ENCODE measurements around the gene GIMAP7.
"Not testable (repeated sequence)": the region's sequence is repeated elsewhere in the genome, so short reads cannot be mapped to it uniquely, and the experiment has no call there.

The GIMAP7 gene

DNA sequence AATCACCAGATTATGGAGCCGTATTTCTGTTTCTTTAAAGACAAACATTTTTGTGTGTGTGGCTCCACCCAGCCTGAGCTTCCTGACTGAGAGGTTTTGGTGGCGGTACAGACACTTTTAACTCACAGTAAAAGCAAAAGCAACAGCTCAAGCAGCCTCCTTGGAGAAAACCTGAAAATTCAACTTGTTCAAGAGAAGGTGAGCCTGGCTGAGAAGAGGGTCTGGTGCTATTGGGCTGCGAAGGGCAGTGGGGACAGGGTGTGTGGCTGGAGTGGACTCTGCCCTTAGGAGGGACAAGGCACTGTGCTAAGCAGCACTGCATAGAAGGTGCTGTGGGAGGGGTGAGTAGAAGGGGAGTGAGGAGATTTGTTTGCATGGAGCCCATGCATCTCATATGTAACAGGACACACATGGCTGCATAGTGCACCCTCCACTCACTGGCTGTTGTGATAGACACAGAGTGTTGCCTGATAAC lies at the start of gene GIMAP7:
TSS of gene GIMAP7 (plus strand) at position 125 of the 475 bp plus-strand sequence. CDS start 5,103 bp downstream, outside the sequence.
- peak; percentile 72 to 75 for DNase-seq

GRCh38 chr7:150464962-150465361 lies 49.7 kb upstream of the GIMAP7 start:
- no peak for DNase-seq

DNA sequence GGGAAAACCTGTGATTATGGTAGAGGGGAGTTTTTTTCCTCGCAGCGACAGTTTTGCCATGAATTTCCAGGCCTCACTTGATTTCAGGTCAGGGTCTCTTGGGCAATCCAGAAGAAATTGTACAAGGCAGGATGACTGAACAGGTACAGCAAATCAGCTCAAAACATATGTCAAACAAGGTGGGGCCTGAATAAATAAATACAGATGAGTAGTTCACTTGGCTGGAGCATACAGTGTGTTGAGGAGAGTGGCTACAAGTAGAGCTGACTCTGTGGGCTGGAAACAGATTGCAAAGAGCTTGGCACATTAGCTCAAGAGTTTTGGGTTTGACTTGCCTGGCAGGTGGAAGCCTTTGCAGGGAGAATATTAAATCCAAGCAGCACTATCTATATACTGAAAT lies 49.3 kb upstream of the GIMAP7 start:
- no peak for DNase-seq

DNA sequence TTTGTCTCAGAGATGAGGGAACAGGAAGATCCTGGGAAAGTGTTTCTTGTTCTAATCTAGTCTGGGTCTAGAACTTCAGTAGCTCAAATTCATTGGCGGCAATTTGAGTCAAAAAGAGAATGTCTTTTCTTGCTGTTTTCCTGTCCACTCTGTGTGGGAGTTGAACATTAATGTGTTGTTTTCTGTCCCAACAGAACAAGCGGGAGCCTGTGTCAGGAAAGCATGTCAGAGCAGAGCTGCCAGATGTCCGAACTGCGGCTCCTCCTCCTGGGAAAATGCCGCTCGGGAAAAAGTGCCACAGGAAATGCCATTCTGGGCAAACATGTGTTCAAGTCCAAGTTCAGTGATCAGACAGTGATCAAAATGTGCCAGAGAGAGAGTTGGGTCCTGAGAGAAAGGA lies 48.2 kb upstream of the GIMAP7 start:
- DNase-seq: no peak

DNA sequence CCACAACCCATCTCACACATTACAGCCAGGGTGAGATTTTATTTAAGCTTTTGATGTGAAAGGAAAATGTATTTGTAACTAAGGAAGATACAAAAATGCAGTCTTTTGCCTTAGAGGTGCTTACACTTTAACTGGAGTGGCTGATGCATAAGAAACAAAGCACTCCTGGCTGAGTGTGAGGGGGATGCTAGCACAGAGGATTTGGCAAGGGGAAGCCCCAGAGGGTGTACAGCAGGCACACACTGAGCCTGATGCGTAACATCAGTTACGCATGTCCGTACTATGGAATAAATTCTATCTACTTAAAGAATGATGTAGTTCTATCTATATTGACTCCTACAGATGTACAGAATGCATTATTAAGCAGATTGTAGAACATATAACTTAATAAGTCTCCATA lies 46.4 kb upstream of the GIMAP7 start:
- DNase-seq: no peak

DNA sequence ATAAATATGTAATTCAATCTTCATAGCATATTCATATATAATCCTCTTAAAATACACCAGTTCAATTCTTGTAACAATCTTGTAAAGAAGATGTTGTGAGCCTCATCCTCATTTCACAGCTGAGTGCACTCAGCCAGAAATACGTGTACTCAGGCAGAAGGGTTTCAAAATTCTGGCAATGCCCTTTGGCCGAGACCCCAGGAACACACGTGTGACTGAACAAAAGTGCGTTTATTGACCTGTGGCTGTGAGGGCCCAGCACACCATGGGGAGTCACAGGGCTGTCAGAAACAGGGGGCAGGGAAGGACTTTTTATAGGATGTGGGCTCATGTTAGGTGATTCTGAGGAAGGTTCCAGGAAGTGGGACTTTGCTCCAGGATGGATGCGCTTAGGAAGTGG lies 42.8 kb upstream of the GIMAP7 start:
- DNase-seq: no peak

GRCh38 chr7:150473902-150474301 lies 40.8 kb upstream of the GIMAP7 start:
- no peak for DNase-seq

DNA sequence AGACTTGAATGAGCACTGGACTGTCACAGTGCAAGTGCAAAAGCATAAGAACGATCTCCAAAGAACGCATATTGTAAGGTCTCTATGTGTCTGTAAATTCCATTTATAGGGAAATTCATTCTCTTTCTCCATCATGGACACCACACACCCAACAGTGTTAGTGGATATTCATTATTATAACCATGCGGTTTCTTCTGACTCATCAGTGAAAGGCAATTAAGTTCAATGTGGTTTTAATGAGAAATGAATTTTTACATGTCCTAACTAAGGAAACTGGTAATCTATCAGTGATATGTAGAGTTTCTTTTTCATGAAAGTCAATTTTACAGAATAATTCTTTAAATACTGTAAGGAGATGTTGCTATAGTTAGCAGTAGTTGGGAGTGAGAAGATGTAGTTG lies 38.4 kb upstream of the GIMAP7 start:
- DNase-seq: no peak

- DNase-seq: peak in 1 of 2 experiments; percentile 37
Measured at GRCh38 chr7:150476819-150477631, 37.6 kb upstream of the GIMAP7 start.

- DNase-seq: no peak
Measured at GRCh38 chr7:150479023-150479716, 35.5 kb upstream of the GIMAP7 start.

DNA sequence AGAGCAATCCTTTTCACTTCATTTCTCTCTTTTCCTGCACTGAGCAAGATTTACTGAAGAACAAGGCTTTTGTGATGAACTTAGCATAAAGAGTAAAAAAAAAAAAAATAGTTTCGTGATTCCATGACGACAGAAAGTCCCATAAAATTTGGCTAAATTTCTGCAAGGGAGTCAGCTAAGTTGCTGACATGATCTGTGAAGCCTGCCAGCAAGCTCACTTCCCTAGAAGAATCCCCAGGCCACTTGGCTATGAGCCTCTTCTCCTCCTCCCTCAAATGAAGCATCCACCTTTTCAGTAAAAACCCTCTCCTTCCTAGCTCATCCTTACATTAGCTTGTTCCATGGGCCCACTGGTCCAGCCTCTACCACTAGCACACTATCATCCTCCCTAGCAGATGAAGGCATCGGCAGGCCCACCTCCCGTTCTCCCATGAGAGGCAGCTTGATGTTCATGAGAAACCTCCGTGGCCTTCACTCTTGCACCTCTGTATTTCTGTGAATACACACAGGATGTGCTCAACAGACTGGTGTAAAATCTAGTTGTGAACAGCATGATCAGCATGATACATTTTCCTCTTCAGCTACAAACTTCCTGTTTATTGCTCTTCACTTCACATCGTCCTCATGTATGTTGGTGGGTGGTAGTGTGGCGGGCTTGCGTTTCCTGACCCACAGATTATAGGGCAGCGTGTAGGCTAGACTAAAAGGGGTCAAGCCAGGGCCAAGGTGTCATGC lies 33.3 kb upstream of the GIMAP7 start:
- peak; percentile 64 to 66 for DNase-seq

GRCh38 chr7:150481922-150482321 lies 32.8 kb upstream of the GIMAP7 start:
- DNase-seq: no peak

GRCh38 chr7:150483514-150483913 lies 31.2 kb upstream of the GIMAP7 start:
- not testable (repeated sequence) for DNase-seq

DNA sequence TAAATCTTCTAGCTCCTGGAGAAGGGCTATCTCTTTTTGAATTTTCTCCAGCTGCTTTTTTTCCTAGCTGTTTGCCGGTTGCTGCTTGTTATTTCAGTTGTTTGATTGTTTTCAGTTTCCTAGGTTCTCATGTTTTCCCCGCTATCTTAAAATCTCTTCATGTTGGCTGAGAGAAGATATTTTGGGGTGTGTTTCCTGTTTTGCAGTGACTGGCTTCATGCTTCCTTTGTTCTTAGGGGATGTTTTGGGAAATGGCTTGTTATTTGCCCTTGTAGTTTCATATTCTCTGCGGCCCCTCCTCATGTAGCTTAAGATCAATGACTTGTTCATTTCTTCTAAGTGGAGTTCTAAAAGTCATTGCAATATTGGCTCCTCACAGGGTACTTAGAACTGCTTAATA lies 30.6 kb upstream of the GIMAP7 start:
- not testable (repeated sequence) for DNase-seq

DNA sequence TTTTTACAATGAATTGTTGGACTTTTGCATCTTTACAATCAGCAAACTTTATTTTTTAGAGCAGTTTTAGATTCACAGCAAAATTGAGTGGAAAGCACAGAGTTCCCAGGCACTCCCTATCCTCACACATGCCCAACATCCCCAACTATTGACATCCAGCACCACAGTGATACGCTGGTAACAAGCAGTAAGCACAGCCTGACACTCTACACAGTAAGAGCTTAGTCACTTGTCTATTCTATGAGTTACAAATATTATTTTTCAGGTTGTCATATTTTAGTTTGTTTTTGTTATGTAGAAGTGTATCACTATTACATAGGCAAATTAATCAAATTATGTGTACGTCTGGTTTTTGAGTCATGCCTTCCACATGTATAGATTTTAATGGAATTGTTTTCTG lies 27.0 kb upstream of the GIMAP7 start:
- DNase-seq: no peak

DNA sequence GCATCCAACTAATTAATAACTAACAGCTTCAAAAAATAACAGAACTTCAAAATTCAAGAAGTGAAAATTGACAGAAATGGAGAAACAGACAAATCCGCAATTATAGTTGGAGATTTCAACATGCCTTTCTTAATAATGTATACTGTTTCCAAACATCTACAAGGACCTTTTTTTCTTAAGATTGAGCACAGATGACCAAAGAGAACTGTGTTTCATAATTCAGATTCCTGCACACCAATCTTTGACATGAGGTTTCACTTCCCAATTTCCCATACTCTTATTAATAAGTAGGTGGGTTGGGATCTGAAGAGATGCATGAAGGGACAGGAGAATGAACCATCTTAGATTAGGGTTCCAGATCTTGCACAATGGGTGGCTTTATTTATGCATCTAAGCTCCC lies 24.9 kb upstream of the GIMAP7 start:
- no peak for DNase-seq

- not testable (repeated sequence) for DNase-seq
Measured at GRCh38 chr7:150493442-150493841, 21.2 kb upstream of the GIMAP7 start.

DNA sequence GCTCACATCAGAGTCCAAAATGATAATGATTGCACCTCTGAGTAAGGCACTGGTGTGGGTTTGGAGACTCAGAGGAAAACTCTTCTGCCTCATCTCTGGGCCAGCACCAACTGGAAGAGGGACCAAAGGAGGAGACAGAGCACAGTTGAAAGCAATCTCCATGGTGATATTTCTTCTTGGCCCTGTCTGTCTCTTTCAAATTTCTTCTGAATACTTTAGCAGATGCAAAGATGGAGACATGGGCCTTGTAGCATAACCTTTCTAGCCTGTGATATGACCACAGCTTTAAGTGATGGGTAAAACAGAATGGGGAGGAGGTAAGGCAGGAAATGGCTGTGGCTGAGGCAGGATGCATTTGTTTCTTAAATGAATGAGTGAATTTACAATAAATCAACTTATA lies 12.2 kb upstream of the GIMAP7 start:
- DNase-seq: no peak

- no peak for DNase-seq
Measured at GRCh38 chr7:150503155-150503554, 11.5 kb upstream of the GIMAP7 start.

GRCh38 chr7:150503581-150503980 lies 11.1 kb upstream of the GIMAP7 start:
- no peak for DNase-seq

- peak in 1 of 2 experiments; percentile 38 for DNase-seq
Measured at GRCh38 chr7:150507947-150508602, 6.6 kb upstream of the GIMAP7 start.

GRCh38 chr7:150511048-150511447 lies 3.6 kb upstream of the GIMAP7 start:
- no peak for DNase-seq

DNA sequence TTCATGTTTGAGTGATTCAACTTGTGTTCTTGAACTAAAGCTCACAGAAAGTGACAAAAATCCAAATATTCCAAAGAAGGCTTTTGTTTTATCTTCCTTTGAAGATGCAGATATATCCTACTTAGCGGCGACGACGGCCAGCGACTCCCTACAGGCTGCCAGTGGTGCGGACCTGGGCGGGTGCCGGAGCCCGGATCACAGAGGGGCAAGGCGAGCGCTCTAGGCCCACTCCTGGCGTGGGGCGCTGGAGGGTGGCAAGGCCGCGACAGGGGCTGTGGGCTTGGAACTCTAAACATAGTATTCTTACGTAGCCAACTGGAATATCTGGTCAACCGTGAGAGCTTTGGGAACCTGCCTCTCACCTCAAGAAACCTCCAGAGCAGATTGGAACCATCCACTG lies 914 bp upstream of the GIMAP7 start:
- DNase-seq: no peak
